ENCODE measurements around the gene WDR41. TPM values are rescaled to one million over a fixed set of nuclear protein-coding genes. Genes with fewer than 3 reads are reported as not detected.

WDR41 gene
- total RNA-seq, 4 donors from 2014 or later = 17.4 to 58.6 (median 38.9) TPM

DNA sequence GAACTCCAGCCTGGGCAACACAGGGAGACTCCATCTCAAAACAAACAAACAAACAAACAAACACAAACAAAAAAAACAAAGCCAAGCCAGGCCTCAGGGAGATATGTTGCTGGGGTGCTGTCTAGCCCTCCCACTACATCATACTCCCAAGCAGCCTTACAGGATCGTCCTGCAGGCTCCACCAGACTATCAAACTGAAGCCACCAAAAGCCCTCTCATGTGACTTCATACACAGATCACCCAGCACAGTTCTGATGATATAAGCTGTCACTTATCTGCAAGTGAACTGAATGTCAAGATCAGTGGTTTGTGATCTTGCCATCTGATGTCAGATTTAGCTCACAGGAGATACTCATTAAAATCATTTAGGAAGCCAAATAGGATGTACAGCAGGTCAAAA lies 43.3 kb downstream of the WDR41 start:
- H3K27me3 ChIP-seq = no peaks in the 10 kb centered on the region
- H3K4me1 ChIP-seq = no peaks in the 10 kb centered on the region
- peaks cover 3 to 63% (median 7%) of the 10 kb centered on the region in 3 donors for H3K36me3 ChIP-seq
- H3K9me3 ChIP-seq = no peaks in the 10 kb centered on the region
- WGBS, 2 donors = 100% methylated on average over 1 of the region's 1 CpG
- DNase-seq = no peak
- intact Hi-C loops (cut with DNase I) = no loop called here
- H3K27ac ChIP-seq = no peak overlapping the region
- TF ChIP-seq POLR2A (IDR thresholded peaks at IDR 0.05) = no peak
- TF ChIP-seq, protein P1, sequence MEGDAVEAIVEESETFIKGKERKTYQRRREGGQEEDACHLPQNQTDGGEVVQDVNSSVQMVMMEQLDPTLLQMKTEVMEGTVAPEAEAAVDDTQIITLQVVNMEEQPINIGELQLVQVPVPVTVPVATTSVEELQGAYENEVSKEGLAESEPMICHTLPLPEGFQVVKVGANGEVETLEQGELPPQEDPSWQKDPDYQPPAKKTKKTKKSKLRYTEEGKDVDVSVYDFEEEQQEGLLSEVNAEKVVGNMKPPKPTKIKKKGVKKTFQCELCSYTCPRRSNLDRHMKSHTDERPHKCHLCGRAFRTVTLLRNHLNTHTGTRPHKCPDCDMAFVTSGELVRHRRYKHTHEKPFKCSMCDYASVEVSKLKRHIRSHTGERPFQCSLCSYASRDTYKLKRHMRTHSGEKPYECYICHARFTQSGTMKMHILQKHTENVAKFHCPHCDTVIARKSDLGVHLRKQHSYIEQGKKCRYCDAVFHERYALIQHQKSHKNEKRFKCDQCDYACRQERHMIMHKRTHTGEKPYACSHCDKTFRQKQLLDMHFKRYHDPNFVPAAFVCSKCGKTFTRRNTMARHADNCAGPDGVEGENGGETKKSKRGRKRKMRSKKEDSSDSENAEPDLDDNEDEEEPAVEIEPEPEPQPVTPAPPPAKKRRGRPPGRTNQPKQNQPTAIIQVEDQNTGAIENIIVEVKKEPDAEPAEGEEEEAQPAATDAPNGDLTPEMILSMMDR (IDR thresholded peaks at IDR 0.05) = no peak
- no peak overlapping the region for H3K4me3 ChIP-seq

DNA sequence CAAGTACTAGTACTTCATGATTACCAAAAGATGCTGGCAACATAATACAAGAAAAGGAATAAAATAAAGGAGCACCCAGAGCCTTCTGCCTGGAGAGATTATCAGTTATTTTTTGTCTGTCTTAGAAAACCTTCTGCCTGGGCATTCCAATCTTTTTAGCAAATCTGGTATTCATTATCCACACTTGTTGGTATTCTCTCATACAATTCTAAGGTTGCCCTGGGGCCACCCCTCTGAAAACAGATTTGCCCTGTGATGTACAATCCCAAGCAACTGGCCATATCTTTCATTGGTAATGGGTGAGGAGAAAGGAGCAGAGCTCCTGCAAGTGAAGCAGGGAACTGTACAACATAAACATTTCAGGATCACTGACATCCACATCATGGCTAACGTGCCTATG lies 47.8 kb downstream of the WDR41 start:
- no peak for DNase-seq
- intact Hi-C loops (cut with DNase I) = no loop called here
- Histone ChIP-seq H3K4me3 (no peak overlapping the region), H3K27ac (no peak overlapping the region), H3K4me1 (no peaks in the 10 kb centered on the region), H3K36me3 (peaks cover 0 to 80% (median 7%) of the 10 kb centered on the region in 3 donors), H3K9me3 (no peaks in the 10 kb centered on the region), H3K27me3 (no peaks in the 10 kb centered on the region)
- 91 to 95% methylated on average over 1 of the region's 1 CpG for WGBS, 2 donors
- TF ChIP-seq, protein P1 (IDR thresholded peaks at IDR 0.05) = no peak

- TF ChIP-seq POLR2A (IDR thresholded peaks at IDR 0.05) = no peak
- TF ChIP-seq, protein P1 (IDR thresholded peaks at IDR 0.05) = no peak
- Histone ChIP-seq H3K4me1 (no peaks in the 10 kb centered on the region), H3K27ac (no peak overlapping the region), H3K9me3 (no peaks in the 10 kb centered on the region), H3K27me3 (no peaks in the 10 kb centered on the region), H3K36me3 (peaks cover 0 to 78% (median 9%) of the 10 kb centered on the region in 3 donors), H3K4me3 (no peak overlapping the region)
- intact Hi-C loops (cut with DNase I) = no loop called here
- no peak for DNase-seq
- WGBS, 2 donors = 71 to 89% methylated on average over 1 of the region's 1 CpG
Observed at GRCh38 chr5:77443670-77444069, 48.4 kb downstream of the WDR41 start.

DNA sequence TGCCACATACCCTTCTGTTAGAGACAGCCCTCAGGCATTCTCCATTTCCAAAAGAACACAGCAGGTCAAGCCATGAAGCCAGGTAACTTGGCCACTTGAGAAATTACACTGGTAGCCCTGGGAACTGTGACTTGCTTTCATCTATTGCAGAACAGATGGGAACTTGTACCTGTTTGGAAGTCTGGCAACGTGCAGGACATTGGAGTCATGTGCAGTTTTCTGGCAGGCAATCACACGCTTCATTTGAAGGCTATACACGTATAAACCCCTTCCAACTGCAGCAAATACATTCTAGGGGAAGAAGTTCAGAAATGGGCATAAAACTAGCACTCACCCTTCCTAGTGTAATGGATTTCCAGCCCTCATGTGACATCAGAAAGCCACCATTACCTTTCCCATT lies 54.0 kb downstream of the WDR41 start:
- intact Hi-C loops (cut with DNase I) = no loop called here
- H3K36me3 ChIP-seq = peaks cover 0 to 89% (median 4%) of the 10 kb centered on the region in 3 donors

DNA sequence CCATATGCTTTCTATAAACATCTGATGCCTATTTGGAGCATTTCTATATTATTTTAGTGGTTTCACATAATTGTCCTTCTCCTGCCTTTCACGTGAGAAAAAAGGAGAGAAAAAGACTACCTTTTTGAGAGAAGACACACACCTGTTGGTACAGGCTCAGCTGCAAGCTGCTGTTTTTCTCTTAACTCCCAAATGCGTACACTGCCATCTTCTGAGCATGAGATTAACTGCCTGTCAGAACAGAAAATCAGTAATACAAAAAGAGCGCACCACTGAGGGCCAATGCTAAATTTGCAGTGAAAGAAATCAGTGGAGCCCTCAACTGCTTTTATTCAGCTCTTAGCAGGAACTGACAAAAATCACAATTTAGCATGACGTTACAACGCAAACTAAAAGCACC lies 54.9 kb downstream of the WDR41 start:
- DNase-seq = no peak
- H3K27ac ChIP-seq = no peak overlapping the region
- WGBS, 2 donors = 76 to 81% methylated on average over 5 of the region's 5 CpGs

More for the DNA sequence above, 54.0 kb downstream of the WDR41 start:
- Histone ChIP-seq H3K9me3 (no peaks in the 10 kb centered on the region), H3K27me3 (no peaks in the 10 kb centered on the region), H3K4me1 (no peaks in the 10 kb centered on the region), H3K27ac (no peak overlapping the region), H3K4me3 (no peak overlapping the region)
- TF ChIP-seq POLR2A (IDR thresholded peaks at IDR 0.05) = no peak
- TF ChIP-seq, protein P1 (IDR thresholded peaks at IDR 0.05) = no peak
- WGBS, 2 donors = 72 to 82% methylated on average over 3 of the region's 3 CpGs
- no peak for DNase-seq

More for the DNA sequence above, 54.9 kb downstream of the WDR41 start:
- no peak for TF ChIP-seq POLR2A (IDR thresholded peaks at IDR 0.05)
- TF ChIP-seq, protein P1 (IDR thresholded peaks at IDR 0.05) = no peak
- Histone ChIP-seq H3K36me3 (peaks cover 0 to 98% (median 4%) of the 10 kb centered on the region in 3 donors), H3K27me3 (no peaks in the 10 kb centered on the region), H3K4me3 (no peak overlapping the region), H3K9me3 (no peaks in the 10 kb centered on the region), H3K4me1 (no peaks in the 10 kb centered on the region)
- intact Hi-C loops (cut with DNase I) = no loop called here

Measured in esophagus squamous epithelium (tissue), 5 donors.